Osteocyte (in vitro differentiated cells): ENCODE results near the gene RING1. TPM values are rescaled to one million over a fixed set of nuclear protein-coding genes. Genes with fewer than 3 reads are reported as not detected.
A peak's percentile ranks its signal among the peaks of the same experiment; 100 is the strongest.

ENCODE experiments used
- DNase-seq: peaks from one replicate; pipeline ENCODE4 v3.0.0; 2021; ENCODE audit warnings: mixed read lengths; ENCODE audit not compliant: unreplicated experiment; ENCODE audit errors: extremely low spot score
- H3K27ac Mint-ChIP-seq: one replicate; pipeline ENCODE4 v1.8.0; 2021; ENCODE audit warnings: mild to moderate bottlenecking, mixed read lengths; ENCODE audit not compliant: unreplicated experiment
- H3K27me3 Mint-ChIP-seq: one replicate; pipeline ENCODE4 v1.8.0; 2021; ENCODE audit warnings: mixed read lengths; ENCODE audit not compliant: unreplicated experiment
- H3K36me3 Mint-ChIP-seq: one replicate; pipeline ENCODE4 v1.8.0; 2021; ENCODE audit warnings: mixed read lengths; ENCODE audit not compliant: unreplicated experiment
- H3K4me1 Mint-ChIP-seq: one replicate; pipeline ENCODE4 v1.8.0; 2021; ENCODE audit warnings: mixed read lengths; ENCODE audit not compliant: unreplicated experiment
- H3K4me3 Mint-ChIP-seq: one replicate; pipeline ENCODE4 v1.8.0; 2021; ENCODE audit warnings: mild to moderate bottlenecking, moderate library complexity, mixed read lengths; ENCODE audit not compliant: unreplicated experiment
- H3K9me3 Mint-ChIP-seq: one replicate; pipeline ENCODE4 v1.8.0; 2021; ENCODE audit warnings: mixed read lengths; ENCODE audit not compliant: unreplicated experiment
- CTCF ChIP-seq: fragments of 200-600 bp; sonication (generic); IDR thresholded peaks from 2 replicates; pipeline ENCODE4 v1.5.0; 2021; ENCODE audit warnings: antibody characterized with exemption, mild to moderate bottlenecking, moderate library complexity
- total RNA-seq: library from RNA; stranded (reverse); gene quantifications from 2 replicates; pipeline ENCODE4 v1.2.1, GENCODE V29; 2021

The RING1 gene
- total RNA-seq, 1 donor from 2014 or later = 58.8 TPM

GRCh38 chr6:33243476-33243875, 35.2 kb downstream of the RING1 start:
- Mint-ChIP-seq H3K27me3 (peaks cover 33% of the 10 kb centered on the region), H3K4me1 (peaks cover 6% of the 10 kb centered on the region), H3K36me3 (no peaks in the 10 kb centered on the region), H3K27ac (no peak overlapping the region), H3K4me3 (no peak overlapping the region), H3K9me3 (no peaks in the 10 kb centered on the region)
- DNase-seq = no peak
- TF ChIP-seq CTCF = no peak

GRCh38 chr6:33247977-33248642, 39.8 kb downstream of the RING1 start:
- Mint-ChIP-seq H3K27ac (peak overlapping the region; percentile 99), H3K36me3 (peaks cover 14% of the 10 kb centered on the region), H3K9me3 (no peaks in the 10 kb centered on the region), H3K27me3 (peaks cover 7% of the 10 kb centered on the region), H3K4me1 (peaks cover 34% of the 10 kb centered on the region), H3K4me3 (peak overlapping the region; percentile 85)
- TF ChIP-seq CTCF = peak; percentile 97
- peak; percentile 94 for DNase-seq

- Mint-ChIP-seq H3K9me3 (no peaks in the 10 kb centered on the region), H3K27ac (peak overlapping the region; percentile 99), H3K4me1 (peaks cover 34% of the 10 kb centered on the region), H3K36me3 (peaks cover 14% of the 10 kb centered on the region), H3K27me3 (peaks cover 2% of the 10 kb centered on the region), H3K4me3 (peak overlapping the region; percentile 85)
- TF ChIP-seq CTCF = no peak
- no peak for DNase-seq
Observed at GRCh38 chr6:33248643-33248931, 40.3 kb downstream of the RING1 start.

GRCh38 chr6:33248932-33249731, 40.8 kb downstream of the RING1 start:
- H3K27me3 Mint-ChIP-seq = no peaks in the 10 kb centered on the region
- peaks cover 34% of the 10 kb centered on the region for H3K4me1 Mint-ChIP-seq
- H3K9me3 Mint-ChIP-seq = no peaks in the 10 kb centered on the region
- H3K36me3 Mint-ChIP-seq = peaks cover 16% of the 10 kb centered on the region
- peak overlapping the region; percentile 85 for H3K4me3 Mint-ChIP-seq
- peak; percentile 97 for DNase-seq
- TF ChIP-seq CTCF = peak; percentile 32
- H3K27ac Mint-ChIP-seq = peak overlapping the region; percentile 99
